Breast epithelium (tissue), 3 donors: ENCODE measurements around the gene TYROBP.

ENCODE experiments used
- POLR2A ChIP-seq: fragments of 450-650 bp; IDR thresholded peaks from one replicate; pipeline ENCODE4 v1.6.1; 2016; ENCODE audit warnings: antibody characterized with exemption, mild to moderate bottlenecking, moderate library complexity
- POLR2AphosphoS5 ChIP-seq, 3 donors: sonication (generic); formaldehyde crosslinking; IDR thresholded peaks; one replicate each; pipeline ENCODE4 v1.6.1; 2017; ENCODE audit warnings: antibody characterized with exemption in 3 of 3
- TF ChIP-seq, protein P1 (sequence below), 3 donors: fragments of 450-650 bp; IDR thresholded peaks; one replicate each; pipeline ENCODE4 v1.5.1; 2016 to 2017; ENCODE audit warnings: antibody characterized with exemption in 3 of 3, mild to moderate bottlenecking in 3 of 3, moderate library complexity in 3 of 3

GRCh38 chr19:35935911-35936737, 28.0 kb upstream of the TYROBP start, which contains the start of gene LRFN3:
- TF ChIP-seq, protein P1, sequence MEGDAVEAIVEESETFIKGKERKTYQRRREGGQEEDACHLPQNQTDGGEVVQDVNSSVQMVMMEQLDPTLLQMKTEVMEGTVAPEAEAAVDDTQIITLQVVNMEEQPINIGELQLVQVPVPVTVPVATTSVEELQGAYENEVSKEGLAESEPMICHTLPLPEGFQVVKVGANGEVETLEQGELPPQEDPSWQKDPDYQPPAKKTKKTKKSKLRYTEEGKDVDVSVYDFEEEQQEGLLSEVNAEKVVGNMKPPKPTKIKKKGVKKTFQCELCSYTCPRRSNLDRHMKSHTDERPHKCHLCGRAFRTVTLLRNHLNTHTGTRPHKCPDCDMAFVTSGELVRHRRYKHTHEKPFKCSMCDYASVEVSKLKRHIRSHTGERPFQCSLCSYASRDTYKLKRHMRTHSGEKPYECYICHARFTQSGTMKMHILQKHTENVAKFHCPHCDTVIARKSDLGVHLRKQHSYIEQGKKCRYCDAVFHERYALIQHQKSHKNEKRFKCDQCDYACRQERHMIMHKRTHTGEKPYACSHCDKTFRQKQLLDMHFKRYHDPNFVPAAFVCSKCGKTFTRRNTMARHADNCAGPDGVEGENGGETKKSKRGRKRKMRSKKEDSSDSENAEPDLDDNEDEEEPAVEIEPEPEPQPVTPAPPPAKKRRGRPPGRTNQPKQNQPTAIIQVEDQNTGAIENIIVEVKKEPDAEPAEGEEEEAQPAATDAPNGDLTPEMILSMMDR (IDR thresholded peaks at IDR 0.05): no peak
- TF ChIP-seq POLR2A: no peak
- no peak for TF ChIP-seq POLR2AphosphoS5 (IDR thresholded peaks at IDR 0.05)
